HEK293 (cell line): ENCODE data around the gene NLGN4X.

Source experiments
- CTCF ChIP-seq: fragments of 450-650 bp; formaldehyde crosslinking; IDR thresholded peaks from 2 replicates; pipeline ENCODE4 v1.5.1; 2016; ENCODE audit warnings: missing biosample characterization, missing genetic modification characterization
- TRIM28 ChIP-seq: IDR thresholded peaks from 2 replicates; pipeline ENCODE4 v1.6.1; 2011; ENCODE audit warnings: low read length, control low read depth, borderline replicate concordance
- ZBTB11 ChIP-seq: fragments of 450-650 bp; formaldehyde crosslinking; conservative IDR thresholded peaks from 2 replicates; pipeline ENCODE4 v1.5.1; 2016; ENCODE audit warnings: low read depth, missing biosample characterization, missing genetic modification characterization
- ZBTB44 ChIP-seq: fragments of 450-650 bp; IDR thresholded peaks from 2 replicates; pipeline ENCODE4 v1.5.1; 2018; ENCODE audit warnings: missing biosample characterization, mild to moderate bottlenecking, missing genetic modification characterization
- ZNF18 ChIP-seq: fragments of 450-650 bp; formaldehyde crosslinking; IDR thresholded peaks from 2 replicates; pipeline ENCODE4 v1.5.1; 2016; ENCODE audit warnings: missing biosample characterization, missing genetic modification characterization
- ZNF335 ChIP-seq: fragments of 450-650 bp; formaldehyde crosslinking; conservative IDR thresholded peaks from 2 replicates; pipeline ENCODE4 v1.5.1; 2016; ENCODE audit warnings: missing biosample characterization, missing genetic modification characterization
- ZNF830 ChIP-seq: fragments of 450-650 bp; IDR thresholded peaks from 2 replicates; pipeline ENCODE4 v1.5.0; 2018; ENCODE audit warnings: missing biosample characterization, missing genetic modification characterization, low read depth, mild to moderate bottlenecking, moderate library complexity
- ZNF843 ChIP-seq: fragments of 450-650 bp; formaldehyde crosslinking; IDR thresholded peaks from 2 replicates; pipeline ENCODE4 v1.5.1; 2016; ENCODE audit warnings: missing biosample characterization, missing genetic modification characterization

GRCh38 chrX:5979338-5979737 lies 249.3 kb downstream of the NLGN4X start:
- TF ChIP-seq CTCF (tag by site-specific recombination) (no peak), ZBTB44 (tag by site-specific recombination) (no peak), TRIM28 (no peak), ZNF830 (tag by site-specific recombination) (no peak), ZBTB11 (tag by site-specific recombination) (no peak), ZNF335 (tag by site-specific recombination) (no peak), ZNF843 (tag by site-specific recombination) (no peak), ZNF18 (tag by site-specific recombination) (no peak)
